Stimulated activated CD8-positive, alpha-beta memory T cell treated with anti-CD3 and anti-CD28 coated beads, Interleukin-7, amount 100 ng/mL, for 4 hours (primary cell): ENCODE data around the gene ASTN2.

Source experiments
- DNase-seq, 2 donors: peaks; one replicate each; pipeline ENCODE4 v3.0.0-alpha.2; 2020; ENCODE audit warnings: low read depth in 2 of 2

The ASTN2 gene

GRCh38 chr9:116629634-116630033 is 785.2 kb downstream of the ASTN2 start:
- DNase-seq = no peak

GRCh38 chr9:116628716-116629115 is 786.1 kb downstream of the ASTN2 start:
- no peak for DNase-seq

- DNase-seq = no peak
Observed at GRCh38 chr9:116627433-116627832, 787.4 kb downstream of the ASTN2 start.

- DNase-seq = no peak
Observed at GRCh38 chr9:116626762-116627161, 788.1 kb downstream of the ASTN2 start.

- no peak for DNase-seq
Observed at GRCh38 chr9:116623715-116624114, 791.1 kb downstream of the ASTN2 start.

- DNase-seq = no peak
Observed at GRCh38 chr9:116617389-116617788, 797.5 kb downstream of the ASTN2 start.

- no peak for DNase-seq
Observed at GRCh38 chr9:116616304-116616914, 798.4 kb downstream of the ASTN2 start.

- DNase-seq = no peak
Observed at GRCh38 chr9:116608064-116608463, 806.8 kb downstream of the ASTN2 start.

- no peak for DNase-seq
Observed at GRCh38 chr9:116605904-116606341, 808.9 kb downstream of the ASTN2 start.

- DNase-seq = no peak
Observed at GRCh38 chr9:116605060-116605459, 809.8 kb downstream of the ASTN2 start.

- no peak for DNase-seq
Observed at GRCh38 chr9:116604251-116604650, 810.6 kb downstream of the ASTN2 start.

GRCh38 chr9:116599342-116599884 is 815.4 kb downstream of the ASTN2 start:
- DNase-seq = no peak

GRCh38 chr9:116596646-116597045 is 818.2 kb downstream of the ASTN2 start:
- DNase-seq = no peak

GRCh38 chr9:116594547-116594946 is 820.3 kb downstream of the ASTN2 start:
- no peak for DNase-seq

- DNase-seq = no peak
Observed at GRCh38 chr9:116592970-116593369, 821.9 kb downstream of the ASTN2 start.

GRCh38 chr9:116589392-116590354 is 825.2 kb downstream of the ASTN2 start:
- DNase-seq = no peak

GRCh38 chr9:116587919-116588318 is 826.9 kb downstream of the ASTN2 start:
- no peak for DNase-seq

- no peak for DNase-seq
Observed at GRCh38 chr9:116585896-116586295, 829.0 kb downstream of the ASTN2 start.

GRCh38 chr9:116585204-116585603 is 829.7 kb downstream of the ASTN2 start:
- no peak for DNase-seq

- DNase-seq = no peak
Observed at GRCh38 chr9:116580853-116581252, 834.0 kb downstream of the ASTN2 start.

- no peak for DNase-seq
Observed at GRCh38 chr9:116576386-116576785, 838.5 kb downstream of the ASTN2 start.

GRCh38 chr9:116574027-116574679 is 840.7 kb downstream of the ASTN2 start:
- DNase-seq = no peak
